ENCODE measurements around the gene RNF19B.
"Not testable (repeated sequence)": the region's sequence is repeated elsewhere in the genome, so short reads cannot be mapped to it uniquely, and the experiment has no call there.

Gene RNF19B

GRCh38 chr1:32929366-32929765, 35.2 kb downstream of the RNF19B start:
- no peak for DNase-seq (ENCODE audit: low spot score)

GRCh38 chr1:32928715-32929114, 35.9 kb downstream of the RNF19B start:
- DNase-seq (ENCODE audit: low spot score): no peak

GRCh38 chr1:32928285-32928684, 36.3 kb downstream of the RNF19B start:
- no peak for DNase-seq (ENCODE audit: low spot score)

GRCh38 chr1:32927441-32927840, 37.2 kb downstream of the RNF19B start:
- no peak for DNase-seq (ENCODE audit: low spot score)

- DNase-seq (ENCODE audit: low spot score): no peak
These were observed 38.0 kb downstream of the RNF19B start for GRCh38 chr1:32926562-32926961.

GRCh38 chr1:32925403-32926162, 39.0 kb downstream of the RNF19B start:
- peak; percentile 58 for DNase-seq (ENCODE audit: low spot score)

GRCh38 chr1:32924881-32925344, 39.7 kb downstream of the RNF19B start:
- DNase-seq (ENCODE audit: low spot score): peak; percentile 75

GRCh38 chr1:32920833-32921232, 43.8 kb downstream of the RNF19B start:
- DNase-seq (ENCODE audit: low spot score): no peak

- DNase-seq (ENCODE audit: low spot score): no peak
These were observed 44.5 kb downstream of the RNF19B start for GRCh38 chr1:32919811-32920733.

GRCh38 chr1:32918179-32918578, 46.4 kb downstream of the RNF19B start:
- DNase-seq (ENCODE audit: low spot score): no peak

- DNase-seq (ENCODE audit: low spot score): no peak
These were observed 47.1 kb downstream of the RNF19B start for GRCh38 chr1:32917521-32917920.

- no peak for DNase-seq (ENCODE audit: low spot score)
These were observed 48.6 kb downstream of the RNF19B start for GRCh38 chr1:32915766-32916706.

- no peak for DNase-seq (ENCODE audit: low spot score)
These were observed 54.3 kb downstream of the RNF19B start for GRCh38 chr1:32910319-32910718.

GRCh38 chr1:32907435-32907834, 57.2 kb downstream of the RNF19B start:
- no peak for DNase-seq (ENCODE audit: low spot score)

GRCh38 chr1:32906654-32907053, 58.0 kb downstream of the RNF19B start:
- no peak for DNase-seq (ENCODE audit: low spot score)

GRCh38 chr1:32905588-32905987, 59.0 kb downstream of the RNF19B start:
- not testable (repeated sequence) for DNase-seq (ENCODE audit: low spot score)

GRCh38 chr1:32904797-32905196, 59.8 kb downstream of the RNF19B start:
- no peak for DNase-seq (ENCODE audit: low spot score)

GRCh38 chr1:32903991-32904785, 60.4 kb downstream of the RNF19B start:
- no peak for DNase-seq (ENCODE audit: low spot score)

GRCh38 chr1:32902535-32902920, 62.1 kb downstream of the RNF19B start:
- no peak for DNase-seq (ENCODE audit: low spot score)

GRCh38 chr1:32901823-32902534, 62.6 kb downstream of the RNF19B start:
- DNase-seq (ENCODE audit: low spot score): no peak

All from iPS-NIHi11 (cell line).